ENCODE results near the gene RIN3. TPM values are rescaled to one million over a fixed set of nuclear protein-coding genes. Genes with fewer than 3 reads are reported as not detected.

Gene RIN3
- total and polyA plus RNA-seq, 2 donors, result 6.2 to 20.6 TPM

GRCh38 chr14:92737619-92738188 lies 224.1 kb downstream of the RIN3 start:
- H3K4me3 ChIP-seq (ENCODE audit: low read length in 2 of 2), result no peak overlapping the region
- no peaks in the 10 kb centered on the region for H3K9me3 ChIP-seq (ENCODE audit: control insufficient read depth in 2 of 2, insufficient read depth in 1 of 2, low read length in 1 of 2)
- no peak overlapping the region for H3K27ac ChIP-seq (ENCODE audit: low read depth in 1 of 2, low read length in 1 of 2)
- 94% methylated on average over 4 of the region's 4 CpGs for WGBS
- H3K4me1 ChIP-seq (ENCODE audit: control insufficient read depth in 2 of 2, insufficient read depth in 2 of 2, low read length in 2 of 2), result peaks cover 7 to 14% of the 10 kb centered on the region in 2 donors
- DNase-seq (ENCODE audit: low read depth in 6 of 9, low spot score in 9 of 9), result no peak
- H3K27me3 ChIP-seq (ENCODE audit: control insufficient read depth in 2 of 2, insufficient read depth in 1 of 2, low read length in 1 of 2), result no peaks in the 10 kb centered on the region
- H3K36me3 ChIP-seq (ENCODE audit: control insufficient read depth in 2 of 2, insufficient read depth in 2 of 2, low read length in 1 of 2), result peaks cover 3 to 10% of the 10 kb centered on the region in 2 donors

Other genes starting within 250 kb of the RIN3 start
- 0.66 TPM for gene SLC24A4, start 190.6 kb upstream of the RIN3 start, total RNA-seq
- gene SLC24A4, start 190.6 kb upstream of the RIN3 start, polyA plus RNA-seq, result 0.80 TPM
- 109 TPM for gene LGMN, start 234.8 kb downstream of the RIN3 start, total RNA-seq
- 230 TPM for gene LGMN, start 234.8 kb downstream of the RIN3 start, polyA plus RNA-seq